ENCODE measurements around the gene LIMS1.
"Not testable (repeated sequence)": the region's sequence is repeated elsewhere in the genome, so short reads cannot be mapped to it uniquely, and the experiment has no call there.

DNA sequence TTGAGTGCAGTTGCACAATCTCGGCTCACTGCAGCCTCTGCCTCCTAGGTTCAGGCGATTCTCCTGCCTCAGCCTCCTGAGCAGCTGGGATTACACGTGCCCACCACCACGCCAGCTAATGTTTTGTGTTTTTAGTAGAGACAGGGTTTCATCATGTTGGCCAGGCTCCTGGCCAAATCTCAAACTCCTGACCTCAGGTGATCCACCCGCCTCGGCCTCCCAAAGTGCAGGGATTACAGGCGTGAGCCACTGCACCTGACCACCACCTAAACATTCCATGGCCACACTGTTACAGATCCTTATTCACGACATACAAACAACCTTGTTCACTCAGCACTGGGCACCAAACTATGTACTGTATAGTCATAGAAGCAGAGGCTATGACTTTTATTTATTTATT, 116.2 kb downstream of the LIMS1 start:
- TF ChIP-seq, protein P1, sequence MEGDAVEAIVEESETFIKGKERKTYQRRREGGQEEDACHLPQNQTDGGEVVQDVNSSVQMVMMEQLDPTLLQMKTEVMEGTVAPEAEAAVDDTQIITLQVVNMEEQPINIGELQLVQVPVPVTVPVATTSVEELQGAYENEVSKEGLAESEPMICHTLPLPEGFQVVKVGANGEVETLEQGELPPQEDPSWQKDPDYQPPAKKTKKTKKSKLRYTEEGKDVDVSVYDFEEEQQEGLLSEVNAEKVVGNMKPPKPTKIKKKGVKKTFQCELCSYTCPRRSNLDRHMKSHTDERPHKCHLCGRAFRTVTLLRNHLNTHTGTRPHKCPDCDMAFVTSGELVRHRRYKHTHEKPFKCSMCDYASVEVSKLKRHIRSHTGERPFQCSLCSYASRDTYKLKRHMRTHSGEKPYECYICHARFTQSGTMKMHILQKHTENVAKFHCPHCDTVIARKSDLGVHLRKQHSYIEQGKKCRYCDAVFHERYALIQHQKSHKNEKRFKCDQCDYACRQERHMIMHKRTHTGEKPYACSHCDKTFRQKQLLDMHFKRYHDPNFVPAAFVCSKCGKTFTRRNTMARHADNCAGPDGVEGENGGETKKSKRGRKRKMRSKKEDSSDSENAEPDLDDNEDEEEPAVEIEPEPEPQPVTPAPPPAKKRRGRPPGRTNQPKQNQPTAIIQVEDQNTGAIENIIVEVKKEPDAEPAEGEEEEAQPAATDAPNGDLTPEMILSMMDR (IDR thresholded peaks at IDR 0.05), result not testable (repeated sequence)
- not testable (repeated sequence) for TF ChIP-seq EZH2 (IDR thresholded peaks at IDR 0.05; ENCODE audit: borderline replicate concordance, insufficient read depth, low read depth, low read length, poor library complexity, severe bottlenecking)

Measured in B cell (primary cell).